Measurements from ENCODE around the gene CAP2.

CAP2 gene

GRCh38 chr6:17478223-17478907 is 85.0 kb downstream of the CAP2 start:
- no peak for DNase-seq

DNA sequence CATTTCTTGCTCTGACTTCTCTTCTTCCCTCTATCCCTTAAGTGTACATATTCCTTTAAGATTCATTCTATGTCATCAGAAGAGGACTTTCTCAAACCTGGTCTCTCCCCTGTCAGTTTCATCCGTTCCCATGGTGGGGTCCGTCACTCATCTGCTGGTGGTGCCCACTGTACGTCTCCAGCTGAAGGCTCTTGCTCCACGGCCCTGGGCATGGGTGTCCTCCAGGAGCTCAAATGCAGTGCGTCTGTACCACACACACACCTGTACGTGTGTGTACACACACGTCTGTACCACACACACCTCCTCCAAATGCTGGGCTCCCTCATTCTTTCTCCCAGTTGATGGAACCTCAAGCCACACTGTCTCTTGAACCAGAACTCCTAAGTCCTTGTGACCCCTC is 85.6 kb downstream of the CAP2 start:
- no peak for DNase-seq

GRCh38 chr6:17480476-17480875 is 87.1 kb downstream of the CAP2 start:
- DNase-seq: no peak

GRCh38 chr6:17482711-17483110 is 89.3 kb downstream of the CAP2 start:
- DNase-seq: no peak

- no peak for DNase-seq
These were observed 90.1 kb downstream of the CAP2 start for GRCh38 chr6:17483391-17484016.

DNA sequence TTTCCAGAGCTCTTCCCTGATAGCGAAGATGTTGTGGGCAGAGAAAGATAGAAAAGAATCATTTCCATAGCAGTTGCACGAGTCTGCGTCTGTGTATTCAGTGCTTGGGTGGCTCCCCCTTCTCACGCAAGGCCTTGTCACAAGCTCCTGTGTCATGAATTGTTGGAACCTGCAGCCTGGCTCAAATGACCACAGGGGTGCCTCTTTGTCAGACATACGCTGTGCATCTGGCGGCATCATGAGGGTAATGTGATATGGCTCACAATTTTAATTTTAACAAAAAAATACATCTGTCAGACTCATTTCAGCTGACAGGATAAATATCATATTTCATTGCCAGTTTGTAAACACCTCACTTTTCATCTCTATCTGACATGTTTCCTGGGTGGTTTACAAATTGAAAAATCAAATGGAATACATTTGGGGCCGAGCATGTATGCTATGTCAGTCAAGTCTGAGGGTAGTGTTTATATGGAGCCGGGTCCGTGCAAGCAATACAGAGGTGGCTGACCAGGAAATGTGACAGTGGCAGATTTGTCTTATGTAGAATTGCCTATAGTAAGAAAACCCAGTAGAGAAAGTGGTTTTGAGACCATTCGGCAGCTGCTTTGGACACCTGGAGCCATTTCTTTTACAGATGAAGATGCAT is 90.9 kb downstream of the CAP2 start:
- no peak for DNase-seq

- DNase-seq: no peak
These were observed 91.8 kb downstream of the CAP2 start for GRCh38 chr6:17485181-17485580.

DNA sequence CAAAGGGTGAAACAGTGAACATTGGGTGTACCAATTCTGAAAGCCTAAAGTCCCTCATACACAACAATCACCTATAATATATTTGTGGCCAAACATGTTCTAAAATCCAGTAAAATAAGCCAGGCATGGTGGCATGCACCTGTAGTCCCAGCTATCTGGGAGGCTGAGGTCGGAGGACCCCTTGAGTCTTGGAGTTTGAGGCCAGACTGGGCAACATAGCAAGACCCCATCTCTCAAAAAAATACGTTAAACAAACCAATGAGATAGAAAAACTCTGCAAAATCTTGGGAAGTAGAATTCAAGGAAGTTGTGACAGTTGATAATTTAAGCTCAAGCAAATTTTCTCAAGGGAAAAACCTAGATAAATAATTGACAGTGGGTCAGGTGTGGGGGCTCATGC is 92.6 kb downstream of the CAP2 start:
- no peak for DNase-seq

DNA sequence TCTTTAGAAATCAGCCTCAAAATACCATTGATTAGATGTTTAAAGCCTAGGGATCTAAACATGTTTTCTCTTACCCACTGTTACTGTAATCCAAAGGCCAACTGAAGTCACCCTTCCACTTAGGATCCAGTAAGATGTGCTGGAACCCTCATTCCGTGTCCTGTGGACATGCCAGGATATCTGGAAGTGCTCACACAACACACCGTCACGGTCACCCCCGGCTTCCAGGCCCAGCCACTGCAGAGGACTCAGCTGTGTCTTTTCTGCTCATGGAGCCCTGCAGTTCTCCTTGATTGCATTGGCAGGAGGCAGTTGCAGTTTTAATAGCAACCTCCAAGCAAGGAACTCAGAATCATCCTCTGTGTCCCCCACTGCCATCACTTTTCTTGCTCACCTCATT is 93.3 kb downstream of the CAP2 start:
- DNase-seq: no peak

GRCh38 chr6:17490724-17491123 is 97.3 kb downstream of the CAP2 start:
- DNase-seq: no peak

GRCh38 chr6:17491416-17492142 is 98.2 kb downstream of the CAP2 start:
- DNase-seq: no peak

GRCh38 chr6:17492350-17492749 is 99.0 kb downstream of the CAP2 start:
- no peak for DNase-seq

GRCh38 chr6:17493286-17493685 is 99.9 kb downstream of the CAP2 start:
- no peak for DNase-seq

GRCh38 chr6:17494177-17494576 is 100.8 kb downstream of the CAP2 start:
- no peak for DNase-seq

DNA sequence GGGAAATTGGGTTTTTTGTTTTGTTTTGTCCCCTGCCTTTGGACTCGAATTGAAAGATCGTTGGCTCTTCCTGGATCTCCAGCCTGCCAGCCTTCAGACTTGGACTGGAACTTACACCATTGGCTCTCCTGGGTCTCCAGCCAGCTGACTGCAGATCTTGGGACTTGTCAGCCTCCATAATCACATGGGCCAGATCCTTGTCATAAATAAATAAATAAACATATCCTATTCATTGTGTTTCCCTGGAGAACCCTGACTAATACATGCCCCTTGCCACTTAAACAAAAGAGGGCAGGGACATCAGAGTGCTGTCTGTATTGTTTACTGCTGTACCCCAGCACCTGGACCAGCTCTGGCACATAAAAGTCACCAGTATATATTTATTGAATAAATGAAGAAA is 101.5 kb downstream of the CAP2 start:
- DNase-seq: no peak

DNA sequence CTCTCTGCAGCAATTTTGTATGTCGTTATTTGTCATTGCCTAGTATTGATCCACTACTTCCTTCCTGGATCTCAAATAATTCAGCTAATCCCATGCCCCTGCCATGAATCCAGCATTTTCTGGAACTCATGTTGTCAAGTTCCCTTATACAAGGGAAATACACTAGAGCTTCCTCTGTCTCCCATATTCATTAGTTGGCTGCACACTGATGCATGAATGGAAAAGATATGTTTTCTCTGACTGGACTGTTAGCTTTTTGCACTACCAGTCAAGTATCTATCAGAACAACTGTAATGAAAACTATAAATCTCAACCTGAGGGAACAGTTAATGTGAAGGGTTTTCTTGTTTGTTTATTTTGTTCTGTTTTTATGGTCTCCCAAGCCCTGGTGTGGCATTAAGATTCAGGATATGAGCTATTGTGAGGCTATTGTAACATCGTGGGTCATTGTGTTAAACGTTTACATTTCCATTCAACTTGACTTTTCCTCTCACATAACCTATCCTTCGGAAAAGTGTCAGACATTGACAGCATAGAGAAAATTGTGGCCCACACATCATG is 104.2 kb downstream of the CAP2 start:
- no peak for DNase-seq

GRCh38 chr6:17501442-17501841 is 108.0 kb downstream of the CAP2 start:
- DNase-seq: no peak

DNA sequence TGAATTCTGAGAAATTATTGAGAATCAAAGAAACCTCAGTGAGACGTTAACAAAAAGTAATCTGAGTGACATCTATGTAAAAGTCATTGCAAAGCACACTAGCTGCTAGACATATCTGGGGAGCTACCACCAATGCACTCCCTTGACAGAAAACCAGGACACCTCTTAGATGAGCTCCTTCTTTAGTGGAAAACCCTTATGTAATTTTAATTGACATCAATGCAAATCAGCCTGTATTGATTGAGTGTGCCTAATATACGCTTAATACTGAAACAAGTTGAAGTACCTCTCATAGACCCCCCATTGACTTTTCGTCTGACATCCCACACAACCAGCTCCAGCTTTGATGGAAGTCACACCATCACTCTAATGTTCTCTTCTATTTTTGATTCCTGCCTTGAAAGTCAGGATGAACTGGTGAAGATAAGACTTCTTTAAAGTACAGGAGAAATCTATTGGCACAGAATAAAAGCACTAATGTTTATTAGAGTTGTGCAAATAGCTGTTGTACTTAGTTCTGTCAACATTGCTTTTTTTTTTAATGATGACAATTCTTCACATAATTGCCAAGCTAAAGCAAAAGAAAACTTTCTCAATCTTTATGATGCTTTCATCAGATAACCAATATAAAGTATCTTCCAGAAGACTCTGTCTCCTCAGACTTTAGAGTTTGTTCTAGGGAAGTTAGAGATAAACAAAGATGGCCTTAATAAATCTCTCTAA is 108.7 kb downstream of the CAP2 start:
- DNase-seq: no peak

DNA sequence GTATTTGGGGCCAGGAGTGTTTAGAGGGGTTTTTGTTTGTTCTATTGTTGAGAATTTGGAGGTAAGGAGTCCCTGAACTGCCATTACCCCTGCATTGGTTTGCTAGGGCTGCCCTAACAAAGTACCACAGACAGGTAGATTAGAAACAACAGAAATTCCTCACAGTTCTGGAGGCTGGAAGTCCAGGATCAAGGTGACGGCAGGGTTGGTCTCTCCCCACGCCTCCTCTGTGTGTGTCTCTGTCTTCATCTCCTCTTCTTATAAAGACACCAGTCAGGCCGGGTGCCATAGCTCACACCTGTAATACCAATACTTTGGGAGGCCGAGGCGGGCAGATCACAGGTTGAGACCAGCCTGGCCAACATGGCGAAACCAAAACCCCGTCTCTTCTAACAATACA is 109.7 kb downstream of the CAP2 start:
- no peak for DNase-seq

DNA sequence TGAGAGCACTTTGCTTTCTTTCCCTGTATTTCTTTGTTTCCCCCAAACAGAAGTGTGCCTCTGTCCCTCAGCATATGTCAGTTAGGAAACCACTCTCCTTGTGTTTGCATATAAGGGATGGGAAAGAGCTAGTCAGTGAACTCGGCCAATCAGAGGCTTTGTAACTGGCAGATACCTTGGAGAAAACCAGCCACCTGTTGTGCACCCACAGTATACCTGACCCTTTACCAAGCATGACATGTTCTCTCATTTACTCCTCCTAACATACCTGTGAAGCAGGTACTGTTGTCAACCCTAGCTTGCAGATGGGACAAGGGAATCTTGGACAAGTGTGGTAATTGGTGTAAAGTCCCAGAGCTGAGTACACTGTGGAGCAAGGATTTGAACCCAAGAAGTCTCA is 110.6 kb downstream of the CAP2 start:
- no peak for DNase-seq

GRCh38 chr6:17505062-17505476 is 111.7 kb downstream of the CAP2 start:
- DNase-seq: no peak

DNA sequence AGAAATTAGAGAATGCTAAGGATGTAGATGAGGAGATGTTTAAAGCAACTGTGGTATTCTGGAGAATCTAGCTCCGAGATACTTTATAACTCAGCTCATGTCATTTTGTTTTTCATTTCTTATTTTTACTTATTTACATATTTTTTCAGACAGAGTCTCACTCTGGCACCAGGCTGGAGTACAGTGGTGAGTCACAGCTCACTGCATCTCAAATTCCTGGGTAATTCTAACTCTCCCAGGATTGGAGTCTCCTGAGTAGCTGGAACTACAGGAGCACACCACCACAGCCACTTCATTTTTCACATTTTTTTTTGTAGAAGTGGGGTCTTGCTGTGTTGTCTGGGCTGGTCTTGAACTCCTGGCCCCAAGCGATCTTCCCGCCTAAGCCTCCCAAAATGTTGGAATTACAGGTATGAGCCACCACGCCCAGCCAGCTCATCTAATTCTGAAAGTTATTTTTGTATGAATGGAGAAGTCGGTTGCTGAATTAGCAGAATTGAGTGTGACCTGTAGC is 112.4 kb downstream of the CAP2 start:
- DNase-seq: peak; percentile 17

DNA sequence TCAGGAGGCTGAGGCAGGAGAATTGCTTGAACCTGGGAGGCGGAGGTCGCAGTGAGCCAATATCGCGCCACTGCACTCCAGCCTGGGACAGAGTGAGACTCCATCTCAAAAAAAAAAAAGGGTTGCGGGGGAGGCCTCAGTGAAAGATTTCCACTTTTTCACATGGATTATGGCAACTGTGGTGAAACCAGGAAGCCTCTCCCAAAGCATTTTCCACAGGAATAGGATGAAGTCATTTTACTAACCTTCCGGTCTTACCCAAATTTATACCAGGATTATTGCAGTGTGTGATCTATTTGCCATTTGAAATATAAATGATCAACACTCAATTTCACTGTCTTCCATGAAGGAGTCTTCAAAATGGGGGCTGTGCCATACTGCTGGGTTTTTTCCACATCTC is 113.1 kb downstream of the CAP2 start:
- DNase-seq: no peak
